ENCODE data around the gene CDH5.
A peak's percentile ranks its signal among the peaks of the same experiment; 100 is the strongest.

Gene CDH5

GRCh38 chr16:66419527-66419926 is 53.0 kb downstream of the CDH5 start:
- Histone ChIP-seq H3K4me1 (no peaks in the 10 kb centered on the region), H3K36me3 (no peaks in the 10 kb centered on the region), H3K27me3 (peaks cover 3% of the 10 kb centered on the region; the same call in 1 of the 2 replicates), H3K9me3 (no peaks in the 10 kb centered on the region), H3K4me3 (ENCODE audit: low read depth, low read length) (no peak overlapping the region)
- no peak for DNase-seq
- TF ChIP-seq CTCF (IDR thresholded peaks at IDR 0.05; ENCODE audit: low read depth, low read length), result peak; percentile 31; the same call in 1 of the 2 replicates

- no peak for DNase-seq
- peaks cover 11% of the 10 kb centered on the region for H3K27me3 ChIP-seq
- no peaks in the 10 kb centered on the region for H3K4me1 ChIP-seq
- no peaks in the 10 kb centered on the region for H3K9me3 ChIP-seq
- no peaks in the 10 kb centered on the region for H3K36me3 ChIP-seq
- TF ChIP-seq CTCF (IDR thresholded peaks at IDR 0.05; ENCODE audit: low read depth, low read length), result no peak
- no peak overlapping the region for H3K4me3 ChIP-seq (ENCODE audit: low read depth, low read length)
Observed at GRCh38 chr16:66420396-66420795, 53.9 kb downstream of the CDH5 start.

GRCh38 chr16:66421891-66422290 is 55.4 kb downstream of the CDH5 start:
- DNase-seq, result no peak
- Histone ChIP-seq H3K4me1 (no peaks in the 10 kb centered on the region), H3K4me3 (ENCODE audit: low read depth, low read length) (no peak overlapping the region), H3K36me3 (no peaks in the 10 kb centered on the region), H3K27me3 (peaks cover 24% of the 10 kb centered on the region), H3K9me3 (no peaks in the 10 kb centered on the region)
- TF ChIP-seq CTCF (IDR thresholded peaks at IDR 0.05; ENCODE audit: low read depth, low read length), result no peak

GRCh38 chr16:66422366-66422765 is 55.9 kb downstream of the CDH5 start:
- TF ChIP-seq CTCF (IDR thresholded peaks at IDR 0.05; ENCODE audit: low read depth, low read length), result no peak
- Histone ChIP-seq H3K27me3 (peaks cover 25% of the 10 kb centered on the region), H3K9me3 (no peaks in the 10 kb centered on the region), H3K36me3 (no peaks in the 10 kb centered on the region), H3K4me1 (no peaks in the 10 kb centered on the region), H3K4me3 (ENCODE audit: low read depth, low read length) (no peak overlapping the region)
- no peak for DNase-seq

GRCh38 chr16:66423177-66423576 is 56.7 kb downstream of the CDH5 start:
- H3K27me3 ChIP-seq, result peaks cover 33% of the 10 kb centered on the region
- no peaks in the 10 kb centered on the region for H3K9me3 ChIP-seq
- no peak for TF ChIP-seq CTCF (IDR thresholded peaks at IDR 0.05; ENCODE audit: low read depth, low read length)
- H3K4me1 ChIP-seq, result no peaks in the 10 kb centered on the region
- H3K4me3 ChIP-seq (ENCODE audit: low read depth, low read length), result no peak overlapping the region
- DNase-seq, result no peak
- H3K36me3 ChIP-seq, result no peaks in the 10 kb centered on the region

GRCh38 chr16:66425651-66426050 is 59.2 kb downstream of the CDH5 start:
- TF ChIP-seq CTCF (IDR thresholded peaks at IDR 0.05; ENCODE audit: low read depth, low read length), result no peak
- no peaks in the 10 kb centered on the region for H3K9me3 ChIP-seq
- H3K27me3 ChIP-seq, result peaks cover 58% of the 10 kb centered on the region
- H3K4me3 ChIP-seq (ENCODE audit: low read depth, low read length), result no peak overlapping the region
- H3K36me3 ChIP-seq, result no peaks in the 10 kb centered on the region
- no peaks in the 10 kb centered on the region for H3K4me1 ChIP-seq
- DNase-seq, result no peak

All from BE2C (cell line).